ENCODE data around the gene JMJD6.

GRCh38 chr17:76735586-76736348, 9.4 kb upstream of the JMJD6 start:
- TF ChIP-seq PATZ1 (CRISPR knock-in tag; IDR thresholded peaks at IDR 0.05; ENCODE audit: borderline replicate concordance) (no peak), ZC3H10 (CRISPR knock-in tag; IDR thresholded peaks at IDR 0.05) (no peak), GLIS3 (CRISPR knock-in tag; IDR thresholded peaks at IDR 0.05) (no peak), ZFP3 (CRISPR knock-in tag; IDR thresholded peaks at IDR 0.05) (no peak), PPARA (CRISPR knock-in tag; IDR thresholded peaks at IDR 0.05; ENCODE audit: borderline replicate concordance) (no peak), TCF4 (CRISPR knock-in tag; IDR thresholded peaks at IDR 0.05; ENCODE audit: borderline replicate concordance) (no peak), OSR1 (CRISPR knock-in tag; IDR thresholded peaks at IDR 0.05) (no peak), ZNF8 (CRISPR knock-in tag; IDR thresholded peaks at IDR 0.05) (no peak), ZFP30 (CRISPR knock-in tag; IDR thresholded peaks at IDR 0.05) (no peak), RARB (CRISPR knock-in tag; IDR thresholded peaks at IDR 0.05) (no peak), CSDC2 (CRISPR knock-in tag; IDR thresholded peaks at IDR 0.05) (no peak)
- TF ChIP-seq, protein P1, sequence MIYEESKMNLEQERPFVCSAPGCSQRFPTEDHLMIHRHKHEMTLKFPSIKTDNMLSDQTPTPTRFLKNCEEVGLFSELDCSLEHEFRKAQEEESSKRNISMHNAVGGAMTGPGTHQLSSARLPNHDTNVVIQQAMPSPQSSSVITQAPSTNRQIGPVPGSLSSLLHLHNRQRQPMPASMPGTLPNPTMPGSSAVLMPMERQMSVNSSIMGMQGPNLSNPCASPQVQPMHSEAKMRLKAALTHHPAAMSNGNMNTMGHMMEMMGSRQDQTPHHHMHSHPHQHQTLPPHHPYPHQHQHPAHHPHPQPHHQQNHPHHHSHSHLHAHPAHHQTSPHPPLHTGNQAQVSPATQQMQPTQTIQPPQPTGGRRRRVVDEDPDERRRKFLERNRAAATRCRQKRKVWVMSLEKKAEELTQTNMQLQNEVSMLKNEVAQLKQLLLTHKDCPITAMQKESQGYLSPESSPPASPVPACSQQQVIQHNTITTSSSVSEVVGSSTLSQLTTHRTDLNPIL (CRISPR knock-in tag; IDR thresholded peaks at IDR 0.05; ENCODE audit: low read depth) = no peak
- TF ChIP-seq, protein P2, sequence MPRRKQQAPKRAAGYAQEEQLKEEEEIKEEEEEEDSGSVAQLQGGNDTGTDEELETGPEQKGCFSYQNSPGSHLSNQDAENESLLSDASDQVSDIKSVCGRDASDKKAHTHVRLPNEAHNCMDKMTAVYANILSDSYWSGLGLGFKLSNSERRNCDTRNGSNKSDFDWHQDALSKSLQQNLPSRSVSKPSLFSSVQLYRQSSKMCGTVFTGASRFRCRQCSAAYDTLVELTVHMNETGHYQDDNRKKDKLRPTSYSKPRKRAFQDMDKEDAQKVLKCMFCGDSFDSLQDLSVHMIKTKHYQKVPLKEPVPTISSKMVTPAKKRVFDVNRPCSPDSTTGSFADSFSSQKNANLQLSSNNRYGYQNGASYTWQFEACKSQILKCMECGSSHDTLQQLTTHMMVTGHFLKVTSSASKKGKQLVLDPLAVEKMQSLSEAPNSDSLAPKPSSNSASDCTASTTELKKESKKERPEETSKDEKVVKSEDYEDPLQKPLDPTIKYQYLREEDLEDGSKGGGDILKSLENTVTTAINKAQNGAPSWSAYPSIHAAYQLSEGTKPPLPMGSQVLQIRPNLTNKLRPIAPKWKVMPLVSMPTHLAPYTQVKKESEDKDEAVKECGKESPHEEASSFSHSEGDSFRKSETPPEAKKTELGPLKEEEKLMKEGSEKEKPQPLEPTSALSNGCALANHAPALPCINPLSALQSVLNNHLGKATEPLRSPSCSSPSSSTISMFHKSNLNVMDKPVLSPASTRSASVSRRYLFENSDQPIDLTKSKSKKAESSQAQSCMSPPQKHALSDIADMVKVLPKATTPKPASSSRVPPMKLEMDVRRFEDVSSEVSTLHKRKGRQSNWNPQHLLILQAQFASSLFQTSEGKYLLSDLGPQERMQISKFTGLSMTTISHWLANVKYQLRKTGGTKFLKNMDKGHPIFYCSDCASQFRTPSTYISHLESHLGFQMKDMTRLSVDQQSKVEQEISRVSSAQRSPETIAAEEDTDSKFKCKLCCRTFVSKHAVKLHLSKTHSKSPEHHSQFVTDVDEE (CRISPR knock-in tag; IDR thresholded peaks at IDR 0.05) = no peak

Measured in SK-N-SH treated with all-trans-retinoic acid at 6 μM for 48 hours (cell line).